Caco-2 (cell line): ENCODE measurements around the gene CCM2. TPM values are rescaled to one million over a fixed set of nuclear protein-coding genes. Genes with fewer than 3 reads are reported as not detected.

Source experiments
- BruUV-seq: library from RNA; stranded (reverse); fragments of 400-500 nt; replicated peaks from 2 replicates; lab custom pipeline; 2021; lab: Mats Ljungman, UMichigan
- CTCF ChIA-PET: fragments of 300-600 bp; sonication (Branson Sonifier 250); formaldehyde crosslinking; loops from one replicate; lab custom pipeline; 2022; ENCODE audit warnings: antibody characterized with exemption; lab: Charles Lee
- POLR2A ChIA-PET: fragments of 300-600 bp; sonication (Branson Sonifier 250); formaldehyde crosslinking; loops from one replicate; lab custom pipeline; 2022; ENCODE audit warnings: antibody characterized with exemption; lab: Charles Lee
- DNase-seq, 2 experiments: peaks; one replicate each; pipeline versions ENCODE4 v3.0.0 to v3.0.0-alpha.2; 2020 to 2022
- H3K27me3 ChIP-seq: replicated peaks from 2 replicates; pipeline ENCODE4 v1.6.0; 2011; ENCODE audit warnings: low read length; ENCODE audit not compliant: control insufficient read depth, insufficient read depth
- H3K36me3 ChIP-seq: 2 replicates; pipeline ENCODE4 v1.5.1; 2011; ENCODE audit warnings: low read length; ENCODE audit not compliant: control insufficient read depth, insufficient read depth
- H3K4me1 ChIP-seq: fragments of 250-450 bp; sonication (Bioruptor Pico); 2 replicates; pipeline ENCODE4 v1.5.1; 2020; ENCODE audit warnings: mild to moderate bottlenecking
- H3K4me3 ChIP-seq: 2 replicates; pipeline ENCODE4 v1.5.1; 2011; ENCODE audit warnings: low read depth, mild to moderate bottlenecking, control low read depth, low read length
- H3K9me3 ChIP-seq: fragments of 250-450 bp; sonication (Bioruptor Pico); 2 replicates; pipeline ENCODE4 v1.5.1; 2020; ENCODE audit warnings: mild to moderate bottlenecking, moderate library complexity
- H3K27ac Mint-ChIP-seq: one replicate; pipeline ENCODE4 v1.8.0; 2022; ENCODE audit warnings: mixed read lengths; ENCODE audit not compliant: unreplicated experiment
- H3K27me3 Mint-ChIP-seq: one replicate; pipeline ENCODE4 v1.8.0; 2022; ENCODE audit warnings: mixed read lengths; ENCODE audit not compliant: insufficient read depth, unreplicated experiment
- H3K36me3 Mint-ChIP-seq: one replicate; pipeline ENCODE4 v1.8.0; 2022; ENCODE audit warnings: mild to moderate bottlenecking, mixed read lengths; ENCODE audit not compliant: insufficient read depth, unreplicated experiment
- H3K4me1 Mint-ChIP-seq: one replicate; pipeline ENCODE4 v1.8.0; 2022; ENCODE audit warnings: low read depth, mixed read lengths; ENCODE audit not compliant: unreplicated experiment
- H3K4me3 Mint-ChIP-seq: one replicate; pipeline ENCODE4 v1.8.0; 2022; ENCODE audit warnings: mild to moderate bottlenecking, moderate library complexity, mixed read lengths; ENCODE audit not compliant: unreplicated experiment
- H3K9me3 Mint-ChIP-seq: one replicate; pipeline ENCODE4 v1.8.0; 2022; ENCODE audit warnings: mixed read lengths; ENCODE audit not compliant: unreplicated experiment
- intact Hi-C: fragments of 100-400 bp; cut with micrococcal nuclease; formaldehyde crosslinking; loops from one replicate; pipeline ENCODE4 v1.10.0; 2022; ENCODE audit not compliant: unreplicated experiment
- total RNA-seq: library from RNA; stranded (reverse); gene quantifications from 2 replicates; pipeline ENCODE4 v1.2.3, GENCODE V29; 2022
- TF ChIP-seq, protein P1 (sequence below), 2 experiments: fragments of 200-600 bp in 1 of 2; IDR thresholded peaks; 1 replicate in 1 of 2; 2 replicates in 1 of 2; pipeline versions ENCODE4 v1.5.1 to v1.8.0; 2011 to 2022; ENCODE audit warnings: antibody characterized with exemption in 1 of 2, control low read depth in 1 of 2, inconsistent platforms in 1 of 2, low read depth in 1 of 2, low read length in 1 of 2, mild to moderate bottlenecking in 1 of 2, moderate library complexity in 1 of 2; ENCODE audit not compliant: insufficient read depth in 1 of 2, severe bottlenecking in 1 of 2, unreplicated experiment in 1 of 2

The CCM2 gene
- total RNA-seq, 1 experiment from 2014 or later: 28.2 TPM

DNA sequence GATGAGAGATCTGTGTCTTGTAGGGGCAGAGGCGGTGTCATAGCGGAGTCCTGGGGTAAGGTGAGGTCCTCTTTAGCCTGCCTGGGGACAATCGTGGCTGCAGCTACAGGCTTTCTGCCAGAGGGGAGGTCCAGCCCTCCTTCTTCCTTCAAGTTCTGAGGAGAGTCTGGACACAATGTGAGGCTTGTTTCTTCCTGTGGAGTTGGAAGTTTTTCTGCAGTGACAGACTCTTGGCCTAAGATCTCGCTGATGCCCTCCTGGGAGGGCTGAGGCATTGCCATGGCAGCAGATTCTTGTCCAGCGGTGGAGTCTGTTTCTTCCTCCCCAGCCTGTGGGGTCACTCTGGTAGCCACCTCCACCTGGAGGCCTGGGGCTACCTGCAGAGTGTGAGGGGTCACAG is 84.3 kb downstream of the CCM2 start:
- DNase-seq: no peak
- intact Hi-C loops: no loop called here
- H3K4me3 Mint-ChIP-seq: no peak overlapping the region
- TF ChIP-seq, protein P1, sequence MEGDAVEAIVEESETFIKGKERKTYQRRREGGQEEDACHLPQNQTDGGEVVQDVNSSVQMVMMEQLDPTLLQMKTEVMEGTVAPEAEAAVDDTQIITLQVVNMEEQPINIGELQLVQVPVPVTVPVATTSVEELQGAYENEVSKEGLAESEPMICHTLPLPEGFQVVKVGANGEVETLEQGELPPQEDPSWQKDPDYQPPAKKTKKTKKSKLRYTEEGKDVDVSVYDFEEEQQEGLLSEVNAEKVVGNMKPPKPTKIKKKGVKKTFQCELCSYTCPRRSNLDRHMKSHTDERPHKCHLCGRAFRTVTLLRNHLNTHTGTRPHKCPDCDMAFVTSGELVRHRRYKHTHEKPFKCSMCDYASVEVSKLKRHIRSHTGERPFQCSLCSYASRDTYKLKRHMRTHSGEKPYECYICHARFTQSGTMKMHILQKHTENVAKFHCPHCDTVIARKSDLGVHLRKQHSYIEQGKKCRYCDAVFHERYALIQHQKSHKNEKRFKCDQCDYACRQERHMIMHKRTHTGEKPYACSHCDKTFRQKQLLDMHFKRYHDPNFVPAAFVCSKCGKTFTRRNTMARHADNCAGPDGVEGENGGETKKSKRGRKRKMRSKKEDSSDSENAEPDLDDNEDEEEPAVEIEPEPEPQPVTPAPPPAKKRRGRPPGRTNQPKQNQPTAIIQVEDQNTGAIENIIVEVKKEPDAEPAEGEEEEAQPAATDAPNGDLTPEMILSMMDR (IDR thresholded peaks at IDR 0.05; ENCODE audit: insufficient read depth in 1 of 2, low read depth in 1 of 2, low read length in 1 of 2, severe bottlenecking in 1 of 2, unreplicated experiment in 1 of 2): no peak
- H3K27me3 ChIP-seq: no peaks in the 10 kb centered on the region
- no peaks in the 10 kb centered on the region for H3K9me3 ChIP-seq
- H3K4me1 ChIP-seq: no peaks in the 10 kb centered on the region
- no peak overlapping the region for H3K27ac Mint-ChIP-seq
- no peaks in the 10 kb centered on the region for H3K27me3 Mint-ChIP-seq
- H3K36me3 Mint-ChIP-seq: peaks cover under 1% of the 10 kb centered on the region
- BruUV-seq: no TSS peak
- ChIA-PET CTCF (no interaction called here), POLR2A (no interaction called here)
- no peaks in the 10 kb centered on the region for H3K4me1 Mint-ChIP-seq
- H3K4me3 ChIP-seq: no peak overlapping the region
- no peaks in the 10 kb centered on the region for H3K9me3 Mint-ChIP-seq
- H3K36me3 ChIP-seq: no peaks in the 10 kb centered on the region

DNA sequence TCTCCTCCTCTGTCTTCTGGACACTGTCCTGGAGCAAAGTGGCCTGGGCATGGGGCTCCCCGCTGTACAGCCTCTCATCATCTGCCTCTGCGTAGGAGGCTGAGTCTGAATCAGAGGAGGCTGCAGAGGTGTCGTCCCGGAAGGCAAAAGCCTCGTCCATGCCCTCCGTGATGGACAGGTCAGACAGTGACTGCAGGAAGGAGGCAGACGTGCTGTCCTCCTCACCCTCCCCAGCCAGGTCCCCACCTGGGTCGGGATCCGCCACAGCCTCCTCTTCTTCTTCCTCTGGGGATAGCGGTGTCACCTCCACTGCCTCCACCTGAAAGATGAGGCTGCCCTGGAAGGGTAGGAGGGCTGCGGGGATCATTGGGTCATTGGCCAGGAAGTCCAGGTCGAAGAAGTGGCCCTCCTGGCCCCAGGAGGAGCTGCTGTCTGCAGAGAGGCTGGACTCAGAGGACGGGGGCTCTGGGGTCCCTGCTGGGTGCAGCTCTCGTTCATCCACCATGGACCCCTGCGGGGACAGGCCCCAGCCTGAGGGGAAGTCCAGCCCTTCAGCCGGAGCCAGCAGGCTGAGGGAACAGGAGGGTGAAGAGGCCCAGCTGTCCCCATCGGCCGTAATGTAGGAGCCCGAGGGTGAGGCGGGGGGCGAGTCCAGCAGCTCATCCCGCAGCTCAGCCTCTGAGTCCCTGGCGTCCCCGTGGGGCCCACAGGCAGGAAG is 85.1 kb downstream of the CCM2 start:
- no TSS peak for BruUV-seq
- no peak for DNase-seq
- CTCF ChIA-PET: no interaction called here
- intact Hi-C loops: no loop called here
- no peaks in the 10 kb centered on the region for H3K4me1 ChIP-seq
- no peaks in the 10 kb centered on the region for H3K27me3 ChIP-seq
- no peaks in the 10 kb centered on the region for H3K36me3 ChIP-seq
- POLR2A ChIA-PET: no interaction called here
- no peak overlapping the region for H3K4me3 ChIP-seq
- H3K9me3 ChIP-seq: no peaks in the 10 kb centered on the region
- H3K4me3 Mint-ChIP-seq: no peak overlapping the region
- TF ChIP-seq, protein P1 (IDR thresholded peaks at IDR 0.05; ENCODE audit: insufficient read depth in 1 of 2, low read depth in 1 of 2, low read length in 1 of 2, severe bottlenecking in 1 of 2, unreplicated experiment in 1 of 2): no peak
- H3K36me3 Mint-ChIP-seq: peaks cover 6% of the 10 kb centered on the region
- no peak overlapping the region for H3K27ac Mint-ChIP-seq
- no peaks in the 10 kb centered on the region for H3K9me3 Mint-ChIP-seq
- no peaks in the 10 kb centered on the region for H3K4me1 Mint-ChIP-seq
- no peaks in the 10 kb centered on the region for H3K27me3 Mint-ChIP-seq

DNA sequence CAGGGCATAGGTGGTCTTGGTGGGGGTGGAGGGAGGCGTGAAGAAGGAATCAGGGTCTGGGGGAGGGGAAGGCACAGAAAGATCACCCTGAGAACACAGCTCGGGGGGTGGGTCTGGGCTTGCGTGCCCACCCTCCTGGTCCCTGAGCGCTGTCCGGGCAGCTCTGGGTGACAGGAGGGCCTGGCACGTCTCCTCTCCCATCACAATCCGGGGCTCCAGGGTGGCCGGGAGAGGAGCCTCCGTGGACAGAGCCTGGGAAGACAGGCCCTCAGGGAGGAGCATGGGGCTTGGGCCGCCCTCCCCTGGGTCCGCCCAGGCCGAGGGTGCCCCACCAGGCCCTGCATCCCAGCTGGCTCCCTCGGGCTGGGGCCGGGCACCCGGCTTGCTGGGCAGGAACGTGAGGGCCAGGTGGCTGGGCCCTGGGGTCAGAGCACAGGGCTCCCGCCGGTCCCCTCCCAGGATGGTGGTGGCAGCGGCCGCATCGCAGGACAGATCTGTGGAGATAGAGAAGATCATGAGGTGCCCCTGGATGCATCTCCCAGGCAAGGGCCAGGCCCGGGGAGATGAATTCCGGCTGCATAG is 85.7 kb downstream of the CCM2 start:
- Mint-ChIP-seq H3K27ac (no peak overlapping the region), H3K4me3 (no peak overlapping the region), H3K9me3 (no peaks in the 10 kb centered on the region), H3K4me1 (no peaks in the 10 kb centered on the region), H3K27me3 (no peaks in the 10 kb centered on the region), H3K36me3 (peaks cover 6% of the 10 kb centered on the region)
- Histone ChIP-seq H3K9me3 (no peaks in the 10 kb centered on the region), H3K36me3 (no peaks in the 10 kb centered on the region), H3K27me3 (no peaks in the 10 kb centered on the region), H3K4me1 (no peaks in the 10 kb centered on the region), H3K4me3 (no peak overlapping the region)
- ChIA-PET POLR2A (no interaction called here), CTCF (no interaction called here)
- no TSS peak for BruUV-seq
- intact Hi-C loops: no loop called here
- DNase-seq: no peak
- TF ChIP-seq, protein P1 (IDR thresholded peaks at IDR 0.05; ENCODE audit: insufficient read depth in 1 of 2, low read depth in 1 of 2, low read length in 1 of 2, severe bottlenecking in 1 of 2, unreplicated experiment in 1 of 2): no peak
